Liver (tissue), 9 donors: ENCODE measurements around the gene DIPK1C. TPM values are rescaled to one million over a fixed set of nuclear protein-coding genes. Genes with fewer than 3 reads are reported as not detected.

Source experiments
- DNase-seq: peaks from one replicate; pipeline ENCODE4 v3.0.0-alpha.2; 2017; ENCODE audit warnings: low spot score
- H3K27ac ChIP-seq, 2 donors: one replicate each; pipeline ENCODE4 v1.7.0; 2013; ENCODE audit warnings: inconsistent platforms in 2 of 2, low read length in 2 of 2, control low read depth in 1 of 2, low read depth in 1 of 2, mild to moderate bottlenecking in 1 of 2
- H3K27me3 ChIP-seq, 4 donors: one replicate each; pipeline versions ENCODE4 v1.6.1 to v1.7.0; 2013; ENCODE audit warnings: low read length in 3 of 4, inconsistent platforms in 1 of 4, mild to moderate bottlenecking in 1 of 4, moderate library complexity in 1 of 4; ENCODE audit not compliant: control insufficient read depth in 4 of 4, insufficient read depth in 4 of 4
- H3K36me3 ChIP-seq, 4 donors: one replicate each; pipeline versions ENCODE4 v1.6.1 to v1.7.0; 2013; ENCODE audit warnings: low read length in 3 of 4, mild to moderate bottlenecking in 3 of 4, low read depth in 1 of 4, moderate library complexity in 1 of 4; ENCODE audit not compliant: control insufficient read depth in 4 of 4, insufficient read depth in 3 of 4
- H3K4me1 ChIP-seq, 4 donors: one replicate each; pipeline versions ENCODE4 v1.6.1 to v1.7.0; 2013; ENCODE audit warnings: low read length in 3 of 4, mild to moderate bottlenecking in 3 of 4, moderate library complexity in 1 of 4; ENCODE audit not compliant: control insufficient read depth in 4 of 4, insufficient read depth in 4 of 4
- H3K4me3 ChIP-seq, 3 donors: one replicate each; pipeline versions ENCODE4 v1.6.1 to v1.7.0; 2013; ENCODE audit warnings: low read length in 3 of 3, control low read depth in 1 of 3, low read depth in 1 of 3, mild to moderate bottlenecking in 1 of 3
- H3K9ac ChIP-seq, 2 donors: one replicate each; pipeline ENCODE4 v1.7.0; 2013; ENCODE audit warnings: low read length in 2 of 2, mild to moderate bottlenecking in 2 of 2, moderate library complexity in 2 of 2, control low read depth in 1 of 2, low read depth in 1 of 2
- H3K9me3 ChIP-seq, 4 donors: one replicate each; pipeline versions ENCODE4 v1.6.1 to v1.7.0; 2013; ENCODE audit warnings: low read length in 3 of 4; ENCODE audit not compliant: control insufficient read depth in 4 of 4
- CTCF ChIP-seq: fragments of 150-350 bp; IDR thresholded peaks from 2 replicates; pipeline ENCODE4 v1.5.1; 2017; ENCODE audit warnings: improper control_type of control experiment, low read depth, low read length; ENCODE audit not compliant: missing input control
- EGR1 ChIP-seq, 2 donors: IDR thresholded peaks; 2 replicates each; pipeline ENCODE4 v1.6.1; 2016 to 2018; ENCODE audit warnings: antibody characterized with exemption in 2 of 2, low read depth in 2 of 2
- FOXA1 ChIP-seq: IDR thresholded peaks from 2 replicates; pipeline ENCODE4 v1.6.1; 2016; ENCODE audit warnings: antibody characterized with exemption
- FOXA2 ChIP-seq: IDR thresholded peaks from 2 replicates; pipeline ENCODE4 v1.6.1; 2016; ENCODE audit warnings: antibody characterized with exemption
- GABPA ChIP-seq, 2 donors: IDR thresholded peaks in 1 of 2; conservative IDR thresholded peaks in 1 of 2; 2 replicates each; pipeline ENCODE4 v1.6.1; 2016; ENCODE audit warnings: antibody characterized with exemption in 2 of 2, mild to moderate bottlenecking in 1 of 2, moderate library complexity in 1 of 2
- HNF4A ChIP-seq, 2 donors: conservative IDR thresholded peaks; 2 replicates each; pipeline ENCODE4 v1.6.1; 2016; ENCODE audit warnings: antibody characterized with exemption in 2 of 2, mild to moderate bottlenecking in 2 of 2
- HNF4G ChIP-seq: IDR thresholded peaks from 2 replicates; pipeline ENCODE4 v1.6.1; 2016; ENCODE audit warnings: antibody characterized with exemption
- JUND ChIP-seq, 2 donors: IDR thresholded peaks; 2 replicates each; pipeline ENCODE4 v1.6.1; 2016; ENCODE audit warnings: antibody characterized with exemption in 2 of 2
- NR2F2 ChIP-seq: IDR thresholded peaks from 2 replicates; pipeline ENCODE4 v1.6.1; 2016; ENCODE audit warnings: antibody characterized with exemption
- RAD21 ChIP-seq, 2 donors: IDR thresholded peaks; 2 replicates each; pipeline ENCODE4 v1.6.1; 2016; ENCODE audit warnings: antibody characterized with exemption in 2 of 2, mild to moderate bottlenecking in 2 of 2
- REST ChIP-seq: IDR thresholded peaks from 2 replicates; pipeline ENCODE4 v1.6.1; 2016; ENCODE audit warnings: antibody characterized with exemption, mild to moderate bottlenecking
- RXRA ChIP-seq, 2 donors: IDR thresholded peaks; 2 replicates each; pipeline ENCODE4 v1.6.1; 2017 to 2018; ENCODE audit warnings: antibody characterized with exemption in 2 of 2, mild to moderate bottlenecking in 1 of 2
- SP1 ChIP-seq: IDR thresholded peaks from 2 replicates; pipeline ENCODE4 v1.6.1; 2018; ENCODE audit warnings: antibody characterized with exemption, mild to moderate bottlenecking
- TAF1 ChIP-seq: conservative IDR thresholded peaks from 2 replicates; pipeline ENCODE4 v1.6.1; 2016; ENCODE audit warnings: antibody characterized with exemption, mild to moderate bottlenecking
- YY1 ChIP-seq: IDR thresholded peaks from 2 replicates; pipeline ENCODE4 v1.6.1; 2016; ENCODE audit warnings: antibody characterized with exemption, mild to moderate bottlenecking
- WGBS: extraction: QIAGEN DNeasy Blood & Tissue Kit; methylation state at CpG from one replicate; pipeline ENCODE4 v1.1.7; 2013; 5-methylcytosine and 5-hydroxymethylcytosine counted together
- polyA plus RNA-seq, 2 donors: library from polyadenylated mRNA; stranded (reverse) in 1 of 2; unstranded in 1 of 2; fragments of 200-250 nt in 1 of 2; fragments of >200 nt in 1 of 2; fragmentation: Nextera tagmentation in 1 of 2; extraction: Ambion mirVana in 1 of 2; gene quantifications; one replicate each; pipeline versions ENCODE4 v1.2.1 to v1.2.3, GENCODE V29; 2013 to 2015
- total RNA-seq, 2 donors: library from RNA; depleted of rRNA; stranded (reverse); fragments of >200 nt; gene quantifications; one replicate each; pipeline ENCODE4 v1.2.3, GENCODE V29; 2014
- TF ChIP-seq, protein P1 (sequence below): IDR thresholded peaks from 2 replicates; pipeline ENCODE4 v1.6.1; 2016; ENCODE audit warnings: antibody characterized with exemption
- TF ChIP-seq, protein P2 (sequence below): IDR thresholded peaks from 2 replicates; pipeline ENCODE4 v1.6.1; 2016; ENCODE audit warnings: antibody characterized with exemption
- TF ChIP-seq, protein P3 (sequence below): IDR thresholded peaks from 2 replicates; pipeline ENCODE4 v1.6.1; 2016; ENCODE audit warnings: antibody characterized with exemption
- donor health status: healthy.
- donor health status: healthy.
- donor health status: healthy.
- donor health status: healthy.
- donor health status: healthy.

Gene DIPK1C
- total and polyA plus RNA-seq, 4 donors: 0.06 to 0.19 (median 0.08) TPM; not detected in 1

DNA sequence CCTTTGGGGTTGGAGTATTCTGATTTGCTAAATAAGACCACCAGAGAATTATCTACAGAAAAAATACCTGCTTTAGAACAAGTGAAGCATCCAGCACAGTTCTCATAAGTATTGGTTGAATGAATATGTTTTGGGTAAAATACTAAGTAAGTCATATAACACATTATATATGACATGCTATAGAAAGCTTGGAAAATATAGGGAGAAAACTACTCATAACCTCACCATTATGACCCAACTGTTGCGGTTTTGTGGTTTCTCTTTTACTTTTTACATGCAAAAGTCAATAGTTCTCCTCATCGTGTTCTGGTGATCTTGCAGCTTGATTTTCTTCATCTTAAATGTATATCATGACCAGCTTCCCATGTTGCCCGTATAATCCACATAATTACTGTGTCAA, 66.2 kb downstream of the DIPK1C start:
- Histone ChIP-seq H3K4me3 (no peak overlapping the region), H3K4me1 (peaks cover 0 to 4% (median 3%) of the 10 kb centered on the region in 4 donors), H3K9me3 (no peaks in the 10 kb centered on the region), H3K27me3 (no peaks in the 10 kb centered on the region), H3K9ac (no peak overlapping the region), H3K36me3 (no peaks in the 10 kb centered on the region), H3K27ac (no peak overlapping the region)
- DNase-seq: no peak
- whole genome bisulfite sequencing: 84% methylated on average over 3 of the region's 3 CpGs
- no peak for TF ChIP-seq TAF1
- TF ChIP-seq JUND (IDR thresholded peaks at IDR 0.05): no peak
- TF ChIP-seq, protein P1, sequence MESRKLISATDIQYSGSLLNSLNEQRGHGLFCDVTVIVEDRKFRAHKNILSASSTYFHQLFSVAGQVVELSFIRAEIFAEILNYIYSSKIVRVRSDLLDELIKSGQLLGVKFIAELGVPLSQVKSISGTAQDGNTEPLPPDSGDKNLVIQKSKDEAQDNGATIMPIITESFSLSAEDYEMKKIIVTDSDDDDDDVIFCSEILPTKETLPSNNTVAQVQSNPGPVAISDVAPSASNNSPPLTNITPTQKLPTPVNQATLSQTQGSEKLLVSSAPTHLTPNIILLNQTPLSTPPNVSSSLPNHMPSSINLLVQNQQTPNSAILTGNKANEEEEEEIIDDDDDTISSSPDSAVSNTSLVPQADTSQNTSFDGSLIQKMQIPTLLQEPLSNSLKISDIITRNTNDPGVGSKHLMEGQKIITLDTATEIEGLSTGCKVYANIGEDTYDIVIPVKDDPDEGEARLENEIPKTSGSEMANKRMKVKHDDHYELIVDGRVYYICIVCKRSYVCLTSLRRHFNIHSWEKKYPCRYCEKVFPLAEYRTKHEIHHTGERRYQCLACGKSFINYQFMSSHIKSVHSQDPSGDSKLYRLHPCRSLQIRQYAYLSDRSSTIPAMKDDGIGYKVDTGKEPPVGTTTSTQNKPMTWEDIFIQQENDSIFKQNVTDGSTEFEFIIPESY: no peak
- no peak for TF ChIP-seq REST
- TF ChIP-seq EGR1 (IDR thresholded peaks at IDR 0.05; ENCODE audit: low read depth in 2 of 2): no peak
- no peak for TF ChIP-seq NR2F2
- TF ChIP-seq, protein P2, sequence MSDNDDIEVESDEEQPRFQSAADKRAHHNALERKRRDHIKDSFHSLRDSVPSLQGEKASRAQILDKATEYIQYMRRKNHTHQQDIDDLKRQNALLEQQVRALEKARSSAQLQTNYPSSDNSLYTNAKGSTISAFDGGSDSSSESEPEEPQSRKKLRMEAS: no peak
- TF ChIP-seq YY1: no peak
- TF ChIP-seq FOXA2: no peak
- TF ChIP-seq RXRA (IDR thresholded peaks at IDR 0.05): no peak
- no peak for TF ChIP-seq CTCF
- no peak for TF ChIP-seq HNF4A (conservative IDR thresholded peaks at IDR 0.05)
- no peak for TF ChIP-seq HNF4G
- TF ChIP-seq RAD21 (IDR thresholded peaks at IDR 0.05): no peak
- TF ChIP-seq, protein P3, sequence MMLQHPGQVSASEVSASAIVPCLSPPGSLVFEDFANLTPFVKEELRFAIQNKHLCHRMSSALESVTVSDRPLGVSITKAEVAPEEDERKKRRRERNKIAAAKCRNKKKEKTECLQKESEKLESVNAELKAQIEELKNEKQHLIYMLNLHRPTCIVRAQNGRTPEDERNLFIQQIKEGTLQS: no peak
- no peak for TF ChIP-seq GABPA (IDR thresholded peaks at IDR 0.05 in 1 of 2, conservative IDR thresholded peaks at IDR 0.05 in 1 of 2)
- no peak for TF ChIP-seq FOXA1
- TF ChIP-seq SP1: no peak
